ENCODE results near the gene MSI2.

The MSI2 gene

DNA sequence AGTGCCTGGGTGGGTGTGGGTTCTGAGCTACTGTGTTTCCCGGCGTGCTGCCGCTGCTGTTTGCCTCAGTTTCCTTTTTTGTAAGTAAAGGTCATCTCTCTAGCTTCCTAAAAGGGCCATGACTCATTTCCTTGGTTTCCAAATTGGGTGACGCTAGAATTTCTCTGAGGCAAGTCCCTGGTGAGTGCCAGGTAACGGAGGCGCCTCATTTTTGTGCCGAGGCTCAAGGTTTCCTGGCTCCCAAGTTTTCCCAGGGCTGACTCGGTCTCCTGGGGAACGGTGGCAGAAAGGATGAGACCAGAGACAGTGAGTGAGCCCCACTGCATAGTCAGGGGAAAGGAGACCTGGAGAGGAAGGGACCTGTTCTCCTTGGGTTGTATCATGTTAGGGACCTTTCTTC is 20.3 kb downstream of the MSI2 start:
- H3K79me2 ChIP-seq (ENCODE audit: insufficient read depth, low read length) = peaks cover 47% of the 10 kb centered on the region
- H3K27me3 ChIP-seq (ENCODE audit: low read length) = no peaks in the 10 kb centered on the region
- no peak overlapping the region for H3K4me2 ChIP-seq (ENCODE audit: low read depth, low read length, poor library complexity, severe bottlenecking)
- TF ChIP-seq, protein P1, sequence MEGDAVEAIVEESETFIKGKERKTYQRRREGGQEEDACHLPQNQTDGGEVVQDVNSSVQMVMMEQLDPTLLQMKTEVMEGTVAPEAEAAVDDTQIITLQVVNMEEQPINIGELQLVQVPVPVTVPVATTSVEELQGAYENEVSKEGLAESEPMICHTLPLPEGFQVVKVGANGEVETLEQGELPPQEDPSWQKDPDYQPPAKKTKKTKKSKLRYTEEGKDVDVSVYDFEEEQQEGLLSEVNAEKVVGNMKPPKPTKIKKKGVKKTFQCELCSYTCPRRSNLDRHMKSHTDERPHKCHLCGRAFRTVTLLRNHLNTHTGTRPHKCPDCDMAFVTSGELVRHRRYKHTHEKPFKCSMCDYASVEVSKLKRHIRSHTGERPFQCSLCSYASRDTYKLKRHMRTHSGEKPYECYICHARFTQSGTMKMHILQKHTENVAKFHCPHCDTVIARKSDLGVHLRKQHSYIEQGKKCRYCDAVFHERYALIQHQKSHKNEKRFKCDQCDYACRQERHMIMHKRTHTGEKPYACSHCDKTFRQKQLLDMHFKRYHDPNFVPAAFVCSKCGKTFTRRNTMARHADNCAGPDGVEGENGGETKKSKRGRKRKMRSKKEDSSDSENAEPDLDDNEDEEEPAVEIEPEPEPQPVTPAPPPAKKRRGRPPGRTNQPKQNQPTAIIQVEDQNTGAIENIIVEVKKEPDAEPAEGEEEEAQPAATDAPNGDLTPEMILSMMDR (IDR thresholded peaks at IDR 0.05; ENCODE audit: insufficient read depth, low read length, poor library complexity, severe bottlenecking) = no peak
- no peak for TF ChIP-seq EZH2phosphoT487 (conservative IDR thresholded peaks at IDR 0.05; ENCODE audit: low read length)
- H3K9me3 ChIP-seq (ENCODE audit: insufficient read depth, low read length) = no peaks in the 10 kb centered on the region
- no peak overlapping the region for H3K27ac ChIP-seq (ENCODE audit: low read depth, low read length)
- H3K36me3 ChIP-seq (ENCODE audit: low read length) = no peaks in the 10 kb centered on the region; the same call in 1 of the 2 replicates
- H3K9ac ChIP-seq (ENCODE audit: low read length) = no peak overlapping the region
- H3F3A ChIP-seq (ENCODE audit: insufficient read depth) = no peaks in the 10 kb centered on the region
- no peak overlapping the region for H3K4me3 ChIP-seq (ENCODE audit: insufficient read depth, low read length, poor library complexity, severe bottlenecking)
- no peaks in the 10 kb centered on the region for H4K20me1 ChIP-seq (ENCODE audit: low read depth, low read length)
- no peak overlapping the region for H2AFZ ChIP-seq (ENCODE audit: low read depth, low read length, severe bottlenecking)
- no peaks in the 10 kb centered on the region for H3K9me2 ChIP-seq (replicated peaks; ENCODE audit: insufficient read depth, low read length)

DNA sequence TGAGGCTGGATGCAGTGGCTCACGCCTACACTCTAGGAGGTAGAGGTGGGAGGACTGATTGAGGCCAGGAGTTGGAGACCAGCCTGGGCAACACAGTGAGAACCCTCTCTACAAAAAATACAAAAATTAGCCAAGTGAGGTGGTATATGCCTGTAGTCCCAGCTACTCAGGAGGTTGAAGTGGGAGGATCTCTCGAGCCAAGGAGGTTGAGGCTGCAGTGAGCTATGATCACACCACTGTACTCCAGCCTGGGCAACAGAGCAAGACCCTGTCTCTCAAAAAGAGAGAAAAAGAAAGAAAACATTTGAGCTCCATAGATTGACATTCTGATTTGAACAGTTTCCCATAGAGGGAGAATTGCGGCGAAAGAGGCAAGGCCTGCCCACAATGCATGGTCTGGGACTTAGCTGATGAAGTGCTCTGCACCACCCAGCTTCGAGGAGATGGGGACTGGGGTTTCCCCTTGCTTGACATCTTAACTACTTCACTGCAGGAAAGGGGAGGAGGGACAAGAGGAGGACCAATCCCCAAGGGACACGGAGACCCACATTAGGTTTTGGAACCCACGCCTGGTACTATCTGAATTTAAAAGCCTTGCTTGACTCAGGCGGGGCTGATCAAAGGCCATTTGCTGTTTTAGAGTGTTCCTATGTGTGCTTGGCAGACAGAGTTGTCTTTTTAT is 21.7 kb downstream of the MSI2 start:
- Histone ChIP-seq H4K20me1 (ENCODE audit: low read depth, low read length) (no peaks in the 10 kb centered on the region), H3K27me3 (ENCODE audit: low read length) (no peaks in the 10 kb centered on the region), H3K9me2 (replicated peaks; ENCODE audit: insufficient read depth, low read length) (no peaks in the 10 kb centered on the region), H3K9me3 (ENCODE audit: insufficient read depth, low read length) (no peaks in the 10 kb centered on the region), H3K36me3 (ENCODE audit: low read length) (no peaks in the 10 kb centered on the region; the same call in 1 of the 2 replicates), H2AFZ (ENCODE audit: low read depth, low read length, severe bottlenecking) (no peak overlapping the region), H3K4me2 (ENCODE audit: low read depth, low read length, poor library complexity, severe bottlenecking) (no peak overlapping the region), H3K9ac (ENCODE audit: low read length) (no peak overlapping the region), H3K79me2 (ENCODE audit: insufficient read depth, low read length) (peaks cover 40% of the 10 kb centered on the region), H3K27ac (ENCODE audit: low read depth, low read length) (no peak overlapping the region), H3K4me3 (ENCODE audit: insufficient read depth, low read length, poor library complexity, severe bottlenecking) (no peak overlapping the region), H3F3A (ENCODE audit: insufficient read depth) (no peaks in the 10 kb centered on the region)
- TF ChIP-seq, protein P1 (IDR thresholded peaks at IDR 0.05; ENCODE audit: insufficient read depth, low read length, poor library complexity, severe bottlenecking) = no peak
- TF ChIP-seq EZH2phosphoT487 (conservative IDR thresholded peaks at IDR 0.05; ENCODE audit: low read length) = no peak

DNA sequence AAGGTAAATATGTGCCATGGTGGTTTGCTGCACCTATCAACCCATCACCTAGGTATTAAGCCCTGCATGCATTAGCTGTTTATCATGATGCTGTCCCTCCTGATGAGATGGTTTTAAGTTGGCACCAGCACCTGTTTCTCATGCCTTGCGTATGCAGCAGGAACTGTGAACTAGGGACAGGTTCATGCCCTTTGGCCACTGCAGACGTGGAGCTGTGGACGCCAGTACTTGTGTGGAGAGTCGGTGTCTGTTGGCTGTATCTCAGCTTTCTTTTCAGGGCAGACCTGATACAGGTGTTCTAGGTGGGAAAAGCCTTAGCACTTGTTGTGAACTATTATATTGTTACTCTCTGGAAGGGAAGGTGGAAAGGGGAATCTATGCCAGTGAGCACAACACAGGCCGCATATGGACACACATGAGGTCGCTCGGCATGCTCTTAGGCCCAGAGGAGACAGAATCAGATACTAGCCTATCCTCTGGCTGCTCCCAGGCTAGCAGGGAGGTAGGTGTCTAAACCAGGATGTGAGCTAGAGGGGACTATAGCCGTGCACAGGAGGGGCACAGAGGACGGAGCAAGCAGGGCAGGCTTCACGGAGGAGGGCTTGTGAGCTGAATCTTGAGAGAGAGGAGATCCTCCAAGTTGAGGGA is 22.5 kb downstream of the MSI2 start:
- H3K27ac ChIP-seq (ENCODE audit: low read depth, low read length) = no peak overlapping the region
- H3K36me3 ChIP-seq (ENCODE audit: low read length) = no peaks in the 10 kb centered on the region
- TF ChIP-seq EZH2phosphoT487 (conservative IDR thresholded peaks at IDR 0.05; ENCODE audit: low read length) = no peak
- TF ChIP-seq, protein P1 (IDR thresholded peaks at IDR 0.05; ENCODE audit: insufficient read depth, low read length, poor library complexity, severe bottlenecking) = no peak
- peaks cover 39% of the 10 kb centered on the region for H3K79me2 ChIP-seq (ENCODE audit: insufficient read depth, low read length)
- no peak overlapping the region for H2AFZ ChIP-seq (ENCODE audit: low read depth, low read length, severe bottlenecking)
- no peaks in the 10 kb centered on the region for H3K9me2 ChIP-seq (replicated peaks; ENCODE audit: insufficient read depth, low read length)
- no peak overlapping the region for H3K9ac ChIP-seq (ENCODE audit: low read length)
- H3F3A ChIP-seq (ENCODE audit: insufficient read depth) = 0 out of 2 replicates have a peak, but pooled peaks cover 3% of the 10 kb centered on the region
- H3K4me3 ChIP-seq (ENCODE audit: insufficient read depth, low read length, poor library complexity, severe bottlenecking) = no peak overlapping the region
- H3K27me3 ChIP-seq (ENCODE audit: low read length) = no peaks in the 10 kb centered on the region
- H3K4me2 ChIP-seq (ENCODE audit: low read depth, low read length, poor library complexity, severe bottlenecking) = no peak overlapping the region
- H4K20me1 ChIP-seq (ENCODE audit: low read depth, low read length) = no peaks in the 10 kb centered on the region
- H3K9me3 ChIP-seq (ENCODE audit: insufficient read depth, low read length) = no peaks in the 10 kb centered on the region

All from SU-DHL-6 (cell line).